Loucy (cell line): ENCODE measurements around the gene ARNT2.

ENCODE experiments used
- EZH2phosphoT487 ChIP-seq: fragments of 200-600 bp; IDR thresholded peaks from 2 replicates; pipeline ENCODE4 v1.6.1; 2018; ENCODE audit warnings: antibody characterized with exemption, mild to moderate bottlenecking, moderate library complexity, borderline replicate concordance
- TF ChIP-seq, protein P1 (sequence below): fragments of 200-600 bp; sonication (generic); conservative IDR thresholded peaks from 2 replicates; pipeline ENCODE4 v1.5.1; 2014; ENCODE audit warnings: mild to moderate bottlenecking, antibody characterized with exemption, low read length

DNA sequence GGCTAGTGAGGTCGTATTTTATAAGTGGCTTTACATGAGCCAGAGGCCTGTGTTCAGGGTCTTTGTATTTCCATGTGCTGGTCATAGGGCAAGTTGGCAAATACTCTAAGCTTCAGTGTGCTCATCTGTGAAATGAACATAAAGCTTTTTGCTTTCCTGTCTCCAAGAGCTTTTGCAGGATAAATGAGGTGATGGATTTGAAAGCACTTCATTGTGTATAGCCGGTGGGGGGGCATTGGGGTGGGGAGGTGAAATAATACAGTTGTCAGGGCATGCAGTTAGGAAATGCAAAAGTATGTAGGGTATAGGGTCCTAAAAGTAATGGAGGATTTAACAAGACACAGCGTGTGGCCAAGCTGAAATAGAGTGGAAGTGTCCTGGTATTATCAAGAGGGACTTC is 67.7 kb downstream of the ARNT2 start:
- TF ChIP-seq, protein P1, sequence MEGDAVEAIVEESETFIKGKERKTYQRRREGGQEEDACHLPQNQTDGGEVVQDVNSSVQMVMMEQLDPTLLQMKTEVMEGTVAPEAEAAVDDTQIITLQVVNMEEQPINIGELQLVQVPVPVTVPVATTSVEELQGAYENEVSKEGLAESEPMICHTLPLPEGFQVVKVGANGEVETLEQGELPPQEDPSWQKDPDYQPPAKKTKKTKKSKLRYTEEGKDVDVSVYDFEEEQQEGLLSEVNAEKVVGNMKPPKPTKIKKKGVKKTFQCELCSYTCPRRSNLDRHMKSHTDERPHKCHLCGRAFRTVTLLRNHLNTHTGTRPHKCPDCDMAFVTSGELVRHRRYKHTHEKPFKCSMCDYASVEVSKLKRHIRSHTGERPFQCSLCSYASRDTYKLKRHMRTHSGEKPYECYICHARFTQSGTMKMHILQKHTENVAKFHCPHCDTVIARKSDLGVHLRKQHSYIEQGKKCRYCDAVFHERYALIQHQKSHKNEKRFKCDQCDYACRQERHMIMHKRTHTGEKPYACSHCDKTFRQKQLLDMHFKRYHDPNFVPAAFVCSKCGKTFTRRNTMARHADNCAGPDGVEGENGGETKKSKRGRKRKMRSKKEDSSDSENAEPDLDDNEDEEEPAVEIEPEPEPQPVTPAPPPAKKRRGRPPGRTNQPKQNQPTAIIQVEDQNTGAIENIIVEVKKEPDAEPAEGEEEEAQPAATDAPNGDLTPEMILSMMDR: no peak
- no peak for TF ChIP-seq EZH2phosphoT487
